Forelimb muscle (tissue), 1 donor: ENCODE data around the gene TSSC4. TPM values are rescaled to one million over a fixed set of nuclear protein-coding genes. Genes with fewer than 3 reads are reported as not detected.
"Not testable (repeated sequence)": the region's sequence is repeated elsewhere in the genome, so short reads cannot be mapped to it uniquely, and the experiment has no call there.

ENCODE experiments used
- DNase-seq: peaks from one replicate; pipeline ENCODE4 v3.0.0-alpha.2; 2013; ENCODE audit warnings: low read depth
- polyA plus RNA-seq: library from polyadenylated mRNA; unstranded; fragments of 120-200 nt; gene quantifications from one replicate; pipeline ENCODE4 v1.2.1, GENCODE V29; 2013; ENCODE audit not compliant: insufficient read length

TSSC4 gene
- polyA plus RNA-seq = 20.3 TPM

DNA sequence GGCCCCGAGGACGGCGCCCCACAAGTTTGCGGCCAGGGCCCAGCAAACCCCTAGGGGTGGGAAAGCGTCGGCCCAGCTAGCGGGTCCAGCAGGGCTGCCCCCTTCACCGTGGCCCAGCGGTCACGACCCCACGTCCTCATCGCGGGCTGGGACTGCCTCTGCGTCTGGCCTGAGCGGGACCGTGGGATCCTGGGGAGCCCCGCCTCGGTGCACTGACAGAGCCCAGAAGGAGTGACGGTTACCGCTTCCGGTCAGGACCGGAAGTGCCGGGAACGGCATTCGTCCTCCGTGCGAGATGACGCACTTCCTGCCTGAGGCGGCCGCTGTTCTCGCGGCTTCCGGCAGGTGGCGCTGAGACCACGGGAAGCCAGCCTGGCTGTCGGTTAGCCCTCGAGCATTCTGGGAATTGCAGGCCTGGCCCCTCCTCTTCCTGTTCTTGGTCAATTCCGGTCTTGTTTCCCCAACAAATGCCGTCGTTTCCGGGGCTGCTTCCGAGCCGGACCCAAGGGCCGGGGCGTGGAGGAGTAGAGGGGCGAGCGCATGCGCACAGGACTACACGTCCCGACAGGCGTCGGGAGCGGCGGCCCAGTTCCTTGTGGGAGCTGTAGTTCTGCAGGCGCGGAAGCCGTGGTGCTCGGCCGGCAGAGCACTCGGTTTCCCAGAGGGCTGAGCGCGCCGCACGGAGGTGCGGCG lies at the start of gene TSSC4:
Gene TSSC4, plus strand, starts transcription at position 682 of the 693 bp plus-strand sequence. CDS start 1,884 bp downstream, outside the sequence.
- DNase-seq = peak; percentile 99

DNA sequence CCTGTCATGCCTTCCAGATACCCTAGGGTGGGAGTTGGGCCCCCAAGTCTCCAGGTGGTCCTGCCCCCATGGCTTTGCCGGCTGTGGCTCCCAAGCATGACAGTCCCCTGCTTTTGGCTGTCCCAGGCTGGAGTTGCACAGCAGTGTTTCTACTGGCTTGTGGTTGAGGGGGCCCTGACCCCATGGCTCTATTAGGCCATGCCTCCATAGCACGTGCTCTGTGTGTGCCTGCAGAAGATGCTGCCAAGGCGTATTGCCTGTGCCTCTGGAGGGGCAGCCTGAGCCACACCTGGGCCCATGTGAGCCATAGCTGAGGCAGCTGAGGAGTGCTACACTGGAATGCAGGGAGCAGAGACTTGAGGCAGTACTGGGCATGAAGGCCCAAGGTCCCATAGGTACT lies 48.8 kb upstream of the TSSC4 start:
- no peak for DNase-seq

- no peak for DNase-seq
These were observed 48.1 kb upstream of the TSSC4 start for GRCh38 chr11:2352420-2352819.

- no peak for DNase-seq
These were observed 45.4 kb upstream of the TSSC4 start for GRCh38 chr11:2355000-2355644.

DNA sequence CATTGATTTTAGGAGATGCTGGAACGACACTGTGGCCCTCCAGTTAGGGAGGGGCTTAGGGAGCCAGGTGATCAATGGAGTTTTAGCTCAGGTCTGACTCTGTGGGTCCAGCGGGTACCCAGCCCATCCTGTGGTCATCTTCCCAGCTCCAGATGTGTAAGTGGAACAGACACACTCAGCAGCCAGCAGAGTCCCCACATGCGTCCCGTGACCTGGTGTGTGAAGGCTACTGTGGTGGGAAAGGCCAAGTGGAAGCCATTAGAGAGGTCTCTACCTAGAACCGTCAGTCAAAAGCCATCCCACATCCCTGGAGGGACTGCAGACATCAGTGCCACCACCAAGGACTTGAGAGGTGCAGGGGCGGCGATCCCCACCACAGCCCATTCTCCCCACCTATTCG lies 43.3 kb upstream of the TSSC4 start:
- DNase-seq = no peak

- not testable (repeated sequence) for DNase-seq
These were observed 42.9 kb upstream of the TSSC4 start for GRCh38 chr11:2357651-2358050.

GRCh38 chr11:2358754-2359442 lies 41.7 kb upstream of the TSSC4 start:
- no peak for DNase-seq

- DNase-seq = no peak
These were observed 41.0 kb upstream of the TSSC4 start for GRCh38 chr11:2359557-2359956.

GRCh38 chr11:2360081-2360642 lies 40.4 kb upstream of the TSSC4 start:
- no peak for DNase-seq

DNA sequence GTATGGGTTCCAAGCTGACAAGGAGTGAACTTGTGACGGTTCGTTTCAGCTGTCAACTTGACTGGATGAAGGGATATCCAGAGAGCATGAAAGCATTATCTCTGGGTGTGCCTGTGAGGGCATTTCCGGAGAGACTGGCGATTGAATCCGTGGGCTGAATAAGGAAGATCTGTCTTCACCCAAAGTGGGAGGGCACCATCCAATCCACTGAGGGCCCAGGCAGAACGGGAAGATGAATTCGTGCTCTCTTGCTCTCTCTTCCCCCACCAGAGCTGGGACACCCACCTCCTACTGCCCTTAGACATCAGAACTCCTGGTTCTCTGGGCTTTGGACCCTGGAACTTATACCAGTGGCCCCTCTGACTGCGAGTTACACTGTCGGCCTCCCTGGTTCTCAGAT lies 39.0 kb upstream of the TSSC4 start:
- DNase-seq = no peak

GRCh38 chr11:2362414-2362813 lies 38.1 kb upstream of the TSSC4 start:
- no peak for DNase-seq

DNA sequence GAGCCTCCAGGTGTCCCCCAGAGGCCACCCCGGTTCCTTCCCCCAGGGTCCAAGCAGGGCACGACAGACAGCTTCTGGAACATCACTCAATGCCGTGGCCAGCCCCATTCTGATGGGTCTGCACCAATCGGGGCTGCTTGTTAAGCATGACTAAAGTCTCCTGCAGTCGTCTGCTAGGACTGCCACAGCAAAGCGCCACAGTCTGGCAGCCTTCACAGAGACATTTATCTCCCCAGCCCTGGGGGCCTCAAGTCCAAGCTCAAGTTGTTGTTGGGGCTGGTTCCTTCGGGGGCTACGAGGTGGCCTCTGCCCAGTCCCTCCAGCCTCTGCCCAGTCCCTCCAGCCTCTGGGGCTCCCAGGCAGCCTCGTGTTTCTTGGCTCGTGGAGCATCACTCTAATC lies 37.4 kb upstream of the TSSC4 start:
- no peak for DNase-seq

GRCh38 chr11:2363577-2364370 lies 36.8 kb upstream of the TSSC4 start:
- no peak for DNase-seq

- DNase-seq = not testable (repeated sequence)
These were observed 36.2 kb upstream of the TSSC4 start for GRCh38 chr11:2364386-2364785.

- no peak for DNase-seq
These were observed 34.9 kb upstream of the TSSC4 start for GRCh38 chr11:2365571-2366210.

DNA sequence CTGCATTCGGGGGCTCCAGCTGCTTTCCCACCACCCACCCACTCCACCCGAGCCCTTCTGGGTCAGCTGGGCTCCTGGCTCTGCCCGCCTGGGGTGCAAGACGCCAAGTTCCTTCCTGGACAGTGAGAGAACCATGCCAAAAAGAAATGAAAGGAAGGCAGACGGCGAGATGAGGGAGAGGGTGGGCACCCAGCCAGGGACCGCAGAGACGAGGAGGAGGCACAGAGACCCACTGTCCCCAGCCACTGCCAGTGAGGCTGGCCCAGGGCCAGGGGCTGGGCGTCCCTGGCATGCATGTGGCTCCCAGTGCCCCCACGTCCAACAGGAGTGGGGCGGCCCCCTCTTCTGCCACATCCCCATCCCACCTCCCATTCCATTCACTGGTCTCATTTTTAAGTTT lies 34.3 kb upstream of the TSSC4 start:
- DNase-seq = no peak

GRCh38 chr11:2366733-2367132 lies 33.8 kb upstream of the TSSC4 start:
- no peak for DNase-seq

GRCh38 chr11:2367266-2368160 lies 33.0 kb upstream of the TSSC4 start:
- no peak for DNase-seq

GRCh38 chr11:2368178-2368850 lies 32.2 kb upstream of the TSSC4 start:
- no peak for DNase-seq

GRCh38 chr11:2368851-2369180 lies 31.7 kb upstream of the TSSC4 start:
- DNase-seq = no peak
